ENCODE measurements around the gene RALA.

RALA gene

DNA sequence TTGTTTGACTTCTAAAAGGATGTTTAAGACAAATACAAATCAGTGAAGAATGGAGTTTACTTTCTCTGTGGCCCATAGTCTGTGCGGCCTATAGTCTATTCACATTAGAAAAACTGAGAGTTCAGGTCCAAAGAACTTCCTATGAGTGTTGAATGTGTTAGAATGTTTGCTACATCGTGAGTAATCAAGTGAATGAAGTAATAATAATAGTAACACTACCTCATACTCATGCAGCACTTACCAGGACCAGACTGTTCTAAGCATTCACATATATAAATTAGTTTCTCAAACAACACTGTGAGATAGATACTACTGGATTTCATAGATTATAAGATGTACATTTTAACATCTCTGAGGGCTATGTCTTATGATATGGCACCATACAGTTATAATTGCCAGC lies 70.4 kb downstream of the RALA start:
- Mint-ChIP-seq H3K27me3 (ENCODE audit: low read depth) (no peaks in the 10 kb centered on the region), H3K4me3 (no peak overlapping the region), H3K9me3 (no peaks in the 10 kb centered on the region), H3K36me3 (ENCODE audit: low read depth) (peaks cover 33% of the 10 kb centered on the region), H3K4me1 (ENCODE audit: low read depth) (no peaks in the 10 kb centered on the region), H3K27ac (no peak overlapping the region)
- DNase-seq (ENCODE audit: low spot score): no peak

DNA sequence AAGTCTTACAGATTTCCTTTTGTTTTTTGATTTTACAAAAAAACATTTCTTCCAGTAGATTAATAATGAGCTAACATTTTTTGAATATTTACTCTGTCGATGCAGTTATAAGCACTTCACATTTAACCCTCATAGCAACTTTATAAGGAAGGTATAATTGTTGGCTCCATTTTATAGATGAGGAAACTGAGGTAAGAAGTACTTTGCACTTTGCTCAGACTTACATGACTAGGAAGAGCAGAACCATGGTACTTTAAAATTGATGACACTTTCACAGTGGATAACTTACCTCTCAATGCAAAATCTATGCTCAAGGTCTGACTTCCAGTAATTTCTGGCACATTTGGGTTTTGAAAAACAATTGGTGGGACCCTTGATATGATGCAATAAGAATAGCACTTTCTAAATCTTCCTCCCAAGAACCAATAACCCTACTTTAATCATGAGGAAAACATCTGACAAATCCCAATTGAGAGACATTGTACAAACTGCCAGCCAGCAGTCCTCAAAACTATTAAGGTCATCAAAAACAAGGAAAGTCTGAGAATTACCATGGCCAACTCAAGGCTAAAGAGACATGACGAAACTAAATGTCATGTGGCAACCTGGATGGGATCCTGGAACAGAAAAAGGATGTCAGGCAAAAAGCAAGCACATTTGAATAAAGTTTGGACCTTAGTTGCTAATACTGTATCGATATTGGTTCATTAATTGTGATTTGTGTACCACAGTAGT lies 72.6 kb downstream of the RALA start:
- Mint-ChIP-seq H3K27ac (no peak overlapping the region), H3K4me3 (no peak overlapping the region), H3K9me3 (no peaks in the 10 kb centered on the region), H3K4me1 (ENCODE audit: low read depth) (no peaks in the 10 kb centered on the region), H3K27me3 (ENCODE audit: low read depth) (no peaks in the 10 kb centered on the region), H3K36me3 (ENCODE audit: low read depth) (peaks cover 34% of the 10 kb centered on the region)
- no peak for DNase-seq (ENCODE audit: low spot score)

DNA sequence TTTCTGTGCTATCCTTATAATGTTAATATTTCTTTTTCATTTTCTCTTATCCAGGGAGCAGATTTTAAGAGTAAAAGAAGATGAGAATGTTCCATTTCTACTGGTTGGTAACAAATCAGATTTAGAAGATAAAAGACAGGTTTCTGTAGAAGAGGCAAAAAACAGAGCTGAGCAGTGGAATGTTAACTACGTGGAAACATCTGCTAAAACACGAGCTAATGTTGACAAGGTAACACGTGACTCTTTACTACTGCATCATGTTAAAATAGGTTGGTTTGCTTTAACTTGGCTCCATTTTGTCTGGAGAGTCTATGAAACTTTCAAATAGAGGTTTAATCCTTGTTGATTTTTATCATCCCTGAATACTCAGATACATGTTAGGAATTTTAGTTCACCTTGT lies 73.3 kb downstream of the RALA start:
- H3K4me3 Mint-ChIP-seq: no peak overlapping the region
- DNase-seq (ENCODE audit: low spot score): no peak
- no peaks in the 10 kb centered on the region for H3K4me1 Mint-ChIP-seq (ENCODE audit: low read depth)
- no peaks in the 10 kb centered on the region for H3K9me3 Mint-ChIP-seq
- no peak overlapping the region for H3K27ac Mint-ChIP-seq
- H3K27me3 Mint-ChIP-seq (ENCODE audit: low read depth): no peaks in the 10 kb centered on the region
- peaks cover 31% of the 10 kb centered on the region for H3K36me3 Mint-ChIP-seq (ENCODE audit: low read depth)

DNA sequence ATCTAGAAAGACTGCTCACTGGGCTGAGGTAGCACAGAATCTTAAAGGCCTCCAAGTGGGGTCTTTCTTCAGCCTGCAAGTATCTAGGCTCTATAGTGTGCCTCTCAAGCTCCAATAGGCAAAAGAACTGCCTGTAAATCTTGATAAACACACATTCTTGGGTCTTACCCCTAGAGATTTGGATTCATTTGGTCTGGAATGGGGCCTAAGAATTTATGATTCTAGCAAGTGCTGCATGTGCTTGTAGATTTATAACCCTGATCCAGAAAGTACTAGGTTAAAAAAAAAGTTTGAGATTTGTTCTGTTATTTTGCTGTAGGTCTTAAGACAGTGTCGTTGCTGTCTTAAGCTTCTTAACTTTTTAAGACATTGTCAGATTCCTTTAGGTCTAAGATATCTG lies 74.1 kb downstream of the RALA start:
- no peak overlapping the region for H3K27ac Mint-ChIP-seq
- no peak overlapping the region for H3K4me3 Mint-ChIP-seq
- no peaks in the 10 kb centered on the region for H3K9me3 Mint-ChIP-seq
- H3K27me3 Mint-ChIP-seq (ENCODE audit: low read depth): no peaks in the 10 kb centered on the region
- H3K36me3 Mint-ChIP-seq (ENCODE audit: low read depth): peaks cover 27% of the 10 kb centered on the region
- no peak for DNase-seq (ENCODE audit: low spot score)
- no peaks in the 10 kb centered on the region for H3K4me1 Mint-ChIP-seq (ENCODE audit: low read depth)

DNA sequence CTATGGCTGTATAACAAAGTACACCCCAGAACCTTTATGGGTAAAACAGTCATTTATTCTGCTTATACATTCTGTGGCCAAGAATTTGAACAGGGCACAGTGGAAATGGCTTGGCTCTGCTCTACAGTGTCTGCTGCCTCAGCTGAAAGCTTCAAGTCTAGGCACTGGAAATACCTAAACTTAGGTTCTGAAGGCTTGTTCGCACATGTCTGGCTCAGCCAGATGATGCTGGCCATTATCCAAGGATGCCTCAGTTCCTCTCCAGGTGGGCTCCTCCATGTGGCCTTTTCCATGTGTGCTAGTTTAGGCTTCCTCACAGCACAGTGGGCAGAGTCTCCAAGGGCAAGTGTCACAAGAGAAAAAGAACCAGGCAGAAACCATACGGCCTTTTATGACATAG lies 76.8 kb downstream of the RALA start:
- no peak for DNase-seq (ENCODE audit: low spot score)
- peaks cover 21% of the 10 kb centered on the region for H3K36me3 Mint-ChIP-seq (ENCODE audit: low read depth)
- H3K9me3 Mint-ChIP-seq: no peaks in the 10 kb centered on the region
- no peak overlapping the region for H3K4me3 Mint-ChIP-seq
- no peak overlapping the region for H3K27ac Mint-ChIP-seq
- no peaks in the 10 kb centered on the region for H3K4me1 Mint-ChIP-seq (ENCODE audit: low read depth)
- no peaks in the 10 kb centered on the region for H3K27me3 Mint-ChIP-seq (ENCODE audit: low read depth)

DNA sequence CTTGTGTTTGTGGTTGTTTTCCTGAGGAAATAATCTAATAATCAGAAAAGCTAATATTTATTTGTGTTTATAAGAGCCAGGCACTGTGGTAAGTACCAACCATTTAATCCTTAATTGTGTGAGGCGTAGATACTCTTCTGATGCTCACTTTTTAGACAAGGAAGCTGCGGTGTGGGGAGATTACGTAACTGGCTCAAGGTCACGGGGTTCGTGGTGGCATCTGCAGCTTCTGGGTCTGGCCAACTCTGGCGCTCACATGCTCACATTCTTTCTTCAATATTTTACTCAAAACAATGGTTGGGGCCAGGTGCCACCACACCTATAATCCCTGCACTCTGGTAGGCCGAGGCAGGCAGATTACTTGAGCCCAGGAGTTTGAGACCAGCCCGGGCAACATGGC lies 77.6 kb downstream of the RALA start:
- Mint-ChIP-seq H3K27ac (no peak overlapping the region), H3K4me1 (ENCODE audit: low read depth) (no peaks in the 10 kb centered on the region), H3K4me3 (no peak overlapping the region)

DNA sequence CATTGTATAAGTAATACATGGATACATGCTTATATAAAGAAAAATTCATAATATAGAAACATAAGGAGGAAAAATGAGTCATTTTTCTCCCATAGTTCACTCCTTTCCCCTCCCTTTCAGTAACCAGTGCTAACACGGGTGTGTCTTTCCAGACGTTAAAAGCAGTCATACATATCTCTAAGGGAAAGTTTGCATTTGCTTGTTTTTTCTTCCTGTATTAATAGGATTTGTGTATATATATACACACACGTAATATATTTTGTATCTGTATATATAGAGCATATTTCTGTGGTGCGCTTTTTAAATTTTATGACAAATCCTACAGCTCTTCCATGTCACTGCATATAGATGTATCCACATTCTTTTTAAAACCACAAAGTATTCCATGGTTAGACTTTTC lies 78.8 kb downstream of the RALA start:
- no peak for DNase-seq (ENCODE audit: low spot score)
- no peaks in the 10 kb centered on the region for H3K4me1 Mint-ChIP-seq (ENCODE audit: low read depth)
- peaks cover 12% of the 10 kb centered on the region for H3K36me3 Mint-ChIP-seq (ENCODE audit: low read depth)
- no peaks in the 10 kb centered on the region for H3K27me3 Mint-ChIP-seq (ENCODE audit: low read depth)
- no peak overlapping the region for H3K4me3 Mint-ChIP-seq
- H3K9me3 Mint-ChIP-seq: no peaks in the 10 kb centered on the region
- H3K27ac Mint-ChIP-seq: no peak overlapping the region

More for the DNA sequence above, 77.6 kb downstream of the RALA start:
- no peak for DNase-seq (ENCODE audit: low spot score)
- Mint-ChIP-seq H3K27me3 (ENCODE audit: low read depth) (no peaks in the 10 kb centered on the region), H3K9me3 (no peaks in the 10 kb centered on the region), H3K36me3 (ENCODE audit: low read depth) (peaks cover 22% of the 10 kb centered on the region)

DNA sequence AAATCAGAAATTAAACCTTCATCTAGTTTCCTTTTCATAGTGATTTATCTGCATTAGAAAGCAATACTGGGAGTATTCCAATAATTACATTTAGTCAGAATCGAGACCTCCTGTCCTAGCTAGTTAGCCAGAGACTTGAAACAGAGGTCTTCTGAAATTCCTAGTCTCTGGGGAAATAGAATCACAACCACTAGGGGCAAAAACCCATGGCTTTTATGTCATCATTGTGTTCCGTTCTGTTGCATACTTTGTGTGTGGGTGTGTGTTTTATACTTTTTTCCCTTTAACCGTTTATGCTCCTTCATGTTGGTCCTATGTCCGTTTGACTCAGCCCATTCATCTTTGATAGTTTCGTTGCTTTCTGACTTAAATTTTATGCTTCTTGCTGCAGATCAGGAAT lies 79.8 kb downstream of the RALA start:
- Mint-ChIP-seq H3K27me3 (ENCODE audit: low read depth) (no peaks in the 10 kb centered on the region), H3K36me3 (ENCODE audit: low read depth) (peaks cover 9% of the 10 kb centered on the region), H3K27ac (no peak overlapping the region), H3K9me3 (no peaks in the 10 kb centered on the region), H3K4me3 (no peak overlapping the region), H3K4me1 (ENCODE audit: low read depth) (no peaks in the 10 kb centered on the region)
- no peak for DNase-seq (ENCODE audit: low spot score)

DNA sequence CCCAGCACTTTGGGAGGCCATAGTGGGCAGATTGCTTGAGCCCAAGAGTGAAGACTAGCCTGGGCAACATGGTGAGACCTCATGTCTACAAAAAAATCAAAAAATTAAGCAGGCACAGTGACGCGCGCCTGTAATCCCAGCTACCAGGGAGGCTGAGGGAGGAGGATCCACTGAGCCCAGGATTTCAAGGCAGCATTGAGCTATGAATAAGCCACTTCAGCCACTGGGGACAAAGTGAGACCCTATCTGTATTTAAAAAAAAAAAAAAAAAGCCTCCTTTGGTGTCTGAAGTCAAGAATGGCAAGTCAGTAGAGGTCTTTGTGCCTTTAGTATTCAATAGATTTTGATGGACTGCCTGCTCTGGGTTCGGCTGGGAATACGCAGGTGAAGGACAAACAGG lies 85.7 kb downstream of the RALA start:
- DNase-seq (ENCODE audit: low spot score): no peak
- H3K4me1 Mint-ChIP-seq (ENCODE audit: low read depth): peaks cover 5% of the 10 kb centered on the region
- H3K9me3 Mint-ChIP-seq: peaks cover 15% of the 10 kb centered on the region
- no peak overlapping the region for H3K27ac Mint-ChIP-seq
- peaks cover 9% of the 10 kb centered on the region for H3K36me3 Mint-ChIP-seq (ENCODE audit: low read depth)
- H3K27me3 Mint-ChIP-seq (ENCODE audit: low read depth): peaks cover 2% of the 10 kb centered on the region
- no peak overlapping the region for H3K4me3 Mint-ChIP-seq

DNA sequence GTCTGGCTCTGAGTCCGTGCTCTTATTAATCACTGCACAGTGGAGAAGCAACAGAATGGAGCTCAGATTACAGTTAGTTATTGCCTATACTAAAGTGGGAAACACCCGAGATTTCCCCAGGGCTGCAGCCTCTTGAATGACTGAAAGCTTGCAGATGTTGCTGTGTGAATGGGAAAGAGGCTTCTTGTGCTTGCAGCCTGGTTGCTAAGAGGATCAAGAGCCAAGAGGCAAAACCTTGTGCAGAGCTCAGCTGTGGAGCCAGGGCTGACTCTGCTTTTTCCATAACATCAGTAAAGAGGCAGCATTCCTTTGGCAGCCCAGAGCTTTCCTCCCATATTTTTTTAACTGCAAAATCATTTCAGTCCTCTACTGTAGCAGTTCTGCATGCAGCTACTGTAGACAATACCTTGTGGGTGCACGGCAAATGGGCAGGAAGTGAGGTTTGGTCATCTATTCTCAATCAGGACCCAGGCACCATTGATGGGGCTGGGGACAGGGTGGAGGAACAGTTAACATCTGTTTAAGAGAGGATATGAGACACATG lies 86.5 kb downstream of the RALA start:
- H3K27me3 Mint-ChIP-seq (ENCODE audit: low read depth): peaks cover 2% of the 10 kb centered on the region
- no peak for DNase-seq (ENCODE audit: low spot score)
- H3K36me3 Mint-ChIP-seq (ENCODE audit: low read depth): peaks cover 9% of the 10 kb centered on the region
- H3K4me3 Mint-ChIP-seq: no peak overlapping the region
- no peak overlapping the region for H3K27ac Mint-ChIP-seq
- H3K4me1 Mint-ChIP-seq (ENCODE audit: low read depth): peaks cover 5% of the 10 kb centered on the region
- peaks cover 19% of the 10 kb centered on the region for H3K9me3 Mint-ChIP-seq

DNA sequence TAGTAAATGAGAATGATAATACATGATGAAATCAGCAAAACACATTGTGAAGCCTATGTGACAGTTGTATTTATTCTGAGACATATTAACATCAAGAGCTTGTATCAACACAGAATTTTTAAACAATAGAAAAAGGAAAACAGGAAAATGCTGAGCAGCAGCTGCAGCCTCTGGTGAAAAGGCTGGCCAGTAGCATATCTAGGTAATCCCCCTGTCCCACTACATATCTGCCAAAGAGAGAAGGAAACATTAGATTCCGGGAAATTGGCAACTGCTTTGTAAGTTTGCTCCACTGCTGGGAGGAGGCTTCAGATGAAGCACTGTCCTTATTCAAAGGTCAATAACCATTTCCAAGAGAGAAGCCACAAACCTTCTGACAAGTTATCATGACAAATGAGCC lies 89.4 kb downstream of the RALA start:
- H3K36me3 Mint-ChIP-seq (ENCODE audit: low read depth): peaks cover 7% of the 10 kb centered on the region

DNA sequence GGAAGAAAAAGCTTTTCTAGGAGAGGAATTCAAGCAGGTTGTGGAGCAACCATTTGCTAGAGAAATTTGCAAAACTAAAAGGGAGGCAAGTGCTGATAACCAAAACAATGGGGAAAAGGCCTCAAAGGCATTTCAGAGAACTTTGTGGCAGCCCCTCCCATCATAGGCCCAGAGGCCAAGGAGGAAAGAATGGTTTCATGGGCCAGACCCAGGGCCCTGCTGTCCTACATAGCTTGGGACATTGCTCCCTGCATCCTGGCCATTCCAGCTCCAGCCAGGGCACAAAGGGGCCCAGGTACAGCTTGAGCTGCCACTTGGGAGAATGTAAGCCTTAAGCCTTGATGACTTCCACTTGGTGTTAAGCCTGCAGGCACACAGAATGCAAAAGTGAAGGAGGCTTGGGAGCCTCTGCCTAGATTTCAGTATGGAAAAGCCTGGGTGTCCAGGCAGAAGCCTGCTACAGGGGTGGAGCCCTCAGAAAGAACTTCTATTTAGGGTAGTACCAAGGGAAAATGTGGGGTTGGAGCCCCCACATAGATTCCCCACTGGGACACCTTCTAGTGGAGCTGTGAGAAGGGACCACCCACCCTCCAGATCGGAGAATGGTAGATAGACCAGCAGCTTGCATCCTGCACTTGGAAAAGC lies 91.2 kb downstream of the RALA start:
- Mint-ChIP-seq H3K36me3 (ENCODE audit: low read depth) (peaks cover 3% of the 10 kb centered on the region), H3K4me1 (ENCODE audit: low read depth) (peaks cover 5% of the 10 kb centered on the region), H3K4me3 (no peak overlapping the region), H3K9me3 (peaks cover 35% of the 10 kb centered on the region), H3K27me3 (ENCODE audit: low read depth) (peaks cover 2% of the 10 kb centered on the region), H3K27ac (no peak overlapping the region)
- no peak for DNase-seq (ENCODE audit: low spot score)

More for the DNA sequence above, 89.4 kb downstream of the RALA start:
- no peak for DNase-seq (ENCODE audit: low spot score)
- Mint-ChIP-seq H3K27me3 (ENCODE audit: low read depth) (peaks cover 2% of the 10 kb centered on the region), H3K27ac (no peak overlapping the region), H3K9me3 (peaks cover 35% of the 10 kb centered on the region), H3K4me1 (ENCODE audit: low read depth) (peaks cover 5% of the 10 kb centered on the region), H3K4me3 (no peak overlapping the region)

DNA sequence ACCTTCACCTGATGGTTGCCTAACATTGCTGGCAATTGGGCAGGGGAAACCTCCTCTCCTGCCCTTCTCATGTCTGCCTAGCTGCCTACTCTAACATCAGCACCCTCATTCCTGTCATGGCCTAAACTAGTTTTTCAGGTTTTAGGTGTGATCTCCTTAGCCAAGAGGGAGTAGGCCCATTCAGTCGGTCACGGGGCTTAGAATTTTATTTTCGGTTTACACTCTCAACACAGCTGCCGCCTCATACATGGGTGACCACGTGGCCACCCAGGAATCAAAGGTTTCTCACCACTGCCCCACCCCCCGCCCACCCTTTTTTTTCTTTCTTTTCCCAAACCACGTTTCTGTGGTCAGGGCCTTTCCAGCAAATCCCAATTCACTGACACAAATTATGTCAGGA lies 97.2 kb downstream of the RALA start:
- Mint-ChIP-seq H3K4me1 (ENCODE audit: low read depth) (no peaks in the 10 kb centered on the region), H3K9me3 (peaks cover 9% of the 10 kb centered on the region), H3K4me3 (no peak overlapping the region), H3K36me3 (ENCODE audit: low read depth) (no peaks in the 10 kb centered on the region), H3K27me3 (ENCODE audit: low read depth) (peaks cover 5% of the 10 kb centered on the region), H3K27ac (no peak overlapping the region)
- DNase-seq (ENCODE audit: low spot score): no peak

DNA sequence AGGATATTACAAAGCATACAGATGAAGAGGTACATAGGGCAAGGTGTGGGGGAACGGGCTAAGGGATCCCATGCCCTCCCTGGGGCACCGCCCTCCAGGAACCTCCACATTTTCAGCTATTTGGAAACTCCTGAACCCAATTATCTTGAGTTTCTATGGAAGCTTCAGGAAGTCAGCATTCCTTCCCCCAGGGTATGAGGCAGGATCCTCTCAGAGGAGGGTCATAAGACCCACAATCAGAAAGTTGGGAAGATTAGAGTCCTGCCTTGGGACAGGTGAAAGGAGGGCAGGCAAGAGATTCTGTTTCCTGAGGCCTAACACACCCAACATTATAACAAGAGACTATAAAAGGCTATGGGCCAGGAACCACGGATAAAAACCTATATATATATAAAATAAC lies 98.0 kb downstream of the RALA start:
- Mint-ChIP-seq H3K36me3 (ENCODE audit: low read depth) (no peaks in the 10 kb centered on the region), H3K9me3 (peaks cover 5% of the 10 kb centered on the region), H3K4me1 (ENCODE audit: low read depth) (no peaks in the 10 kb centered on the region), H3K27me3 (ENCODE audit: low read depth) (peaks cover 5% of the 10 kb centered on the region), H3K27ac (no peak overlapping the region), H3K4me3 (no peak overlapping the region)
- DNase-seq (ENCODE audit: low spot score): no peak
